ENCODE measurements around the gene MUTYH. TPM values are rescaled to one million over a fixed set of nuclear protein-coding genes. Genes with fewer than 3 reads are reported as not detected.

Gene MUTYH
- total and polyA plus RNA-seq, 3 experiments from 2014 or later = 24.4 to 75.4 (median 70.1) TPM

- Mint-ChIP-seq H3K27ac (no peak overlapping the region), H3K27me3 (peaks cover 2 to 21% of the 10 kb centered on the region in 2 donors), H3K4me3 (no peak overlapping the region), H3K4me1 (no peaks in the 10 kb centered on the region), H3K9me3 (peaks cover 0 to 2% (median 0%) of the 10 kb centered on the region in 5 donors), H3K36me3 (peaks cover 0 to 5% (median 0%) of the 10 kb centered on the region in 3 donors)
- CTCF ChIA-PET = interaction anchor here (1.5 kb wide), 1 partner anchor 264 kb away, joined by 4 read pairs; no protein-coding TSS in a partner anchor
- Histone ChIP-seq H3K36me3 (ENCODE audit: insufficient read depth, low read length) (no peaks in the 10 kb centered on the region), H3K4me3 (ENCODE audit: low read length) (no peak overlapping the region), H3K9me3 (ENCODE audit: low read length) (no peaks in the 10 kb centered on the region), H3K27ac (ENCODE audit: low read depth, low read length) (no peak overlapping the region), H3K27me3 (ENCODE audit: insufficient read depth, low read length, poor library complexity, severe bottlenecking) (no peaks in the 10 kb centered on the region), H3K4me1 (ENCODE audit: insufficient read depth, low read length) (no peaks in the 10 kb centered on the region)
- DNase-seq = no peak
- POLR2A ChIA-PET = no interaction called here
Observed at GRCh38 chr1:45282351-45282750, 57.9 kb downstream of the MUTYH start.

Other genes with a start within 250 kb of the MUTYH start
- 1 to 10 TPM; 1.3 to 1.4 TPM for gene ZSWIM5, start 133.8 kb downstream of the MUTYH start, total RNA-seq
- gene ZSWIM5, start 133.8 kb downstream of the MUTYH start, polyA plus RNA-seq = 0.69 TPM
- gene HPDL, start 13.5 kb downstream of the MUTYH start, total RNA-seq = 10 to 100 TPM; 41.5 to 42.4 TPM
- gene HPDL, start 13.5 kb downstream of the MUTYH start, polyA plus RNA-seq = 1.4 TPM
- 10 to 100 TPM; 46.4 to 48.9 TPM for gene TOE1, start 270 bp downstream of the MUTYH start, total RNA-seq
- gene TOE1, start 270 bp downstream of the MUTYH start, polyA plus RNA-seq = 12.5 TPM
- gene TESK2, start 150.7 kb upstream of the MUTYH start, total RNA-seq = 1 to 10 TPM; 2.9 to 3.6 TPM
- gene TESK2, start 150.7 kb upstream of the MUTYH start, polyA plus RNA-seq = 3.1 TPM
- gene CCDC163, start 159.6 kb upstream of the MUTYH start, total RNA-seq = 1 to 10 TPM; 6.1 to 6.6 TPM
- 7.7 TPM for gene CCDC163, start 159.6 kb upstream of the MUTYH start, polyA plus RNA-seq
- gene MMACHC, start 159.9 kb upstream of the MUTYH start, total RNA-seq = 1 to 10 TPM; 6.6 to 7.2 TPM
- 0.64 TPM for gene MMACHC, start 159.9 kb upstream of the MUTYH start, polyA plus RNA-seq
- 100 to 1,000 TPM; 784 to 849 TPM for gene PRDX1, start 181.4 kb upstream of the MUTYH start, total RNA-seq
- gene PRDX1, start 181.4 kb upstream of the MUTYH start, polyA plus RNA-seq = 261 TPM
- 100 to 1,000 TPM; 204 to 217 TPM for gene AKR1A1, start 210.4 kb upstream of the MUTYH start, total RNA-seq
- 98.3 TPM for gene AKR1A1, start 210.4 kb upstream of the MUTYH start, polyA plus RNA-seq
- 100 to 1,000 TPM; 212 to 219 TPM for gene NASP, start 243.6 kb upstream of the MUTYH start, total RNA-seq
- 79.9 TPM for gene NASP, start 243.6 kb upstream of the MUTYH start, polyA plus RNA-seq